Measurements from ENCODE around the gene RBMX2.
"Not testable (repeated sequence)": the region's sequence is repeated elsewhere in the genome, so short reads cannot be mapped to it uniquely, and the experiment has no call there.

Gene RBMX2, protein sequence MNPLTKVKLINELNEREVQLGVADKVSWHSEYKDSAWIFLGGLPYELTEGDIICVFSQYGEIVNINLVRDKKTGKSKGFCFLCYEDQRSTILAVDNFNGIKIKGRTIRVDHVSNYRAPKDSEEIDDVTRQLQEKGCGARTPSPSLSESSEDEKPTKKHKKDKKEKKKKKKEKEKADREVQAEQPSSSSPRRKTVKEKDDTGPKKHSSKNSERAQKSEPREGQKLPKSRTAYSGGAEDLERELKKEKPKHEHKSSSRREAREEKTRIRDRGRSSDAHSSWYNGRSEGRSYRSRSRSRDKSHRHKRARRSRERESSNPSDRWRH

DNA sequence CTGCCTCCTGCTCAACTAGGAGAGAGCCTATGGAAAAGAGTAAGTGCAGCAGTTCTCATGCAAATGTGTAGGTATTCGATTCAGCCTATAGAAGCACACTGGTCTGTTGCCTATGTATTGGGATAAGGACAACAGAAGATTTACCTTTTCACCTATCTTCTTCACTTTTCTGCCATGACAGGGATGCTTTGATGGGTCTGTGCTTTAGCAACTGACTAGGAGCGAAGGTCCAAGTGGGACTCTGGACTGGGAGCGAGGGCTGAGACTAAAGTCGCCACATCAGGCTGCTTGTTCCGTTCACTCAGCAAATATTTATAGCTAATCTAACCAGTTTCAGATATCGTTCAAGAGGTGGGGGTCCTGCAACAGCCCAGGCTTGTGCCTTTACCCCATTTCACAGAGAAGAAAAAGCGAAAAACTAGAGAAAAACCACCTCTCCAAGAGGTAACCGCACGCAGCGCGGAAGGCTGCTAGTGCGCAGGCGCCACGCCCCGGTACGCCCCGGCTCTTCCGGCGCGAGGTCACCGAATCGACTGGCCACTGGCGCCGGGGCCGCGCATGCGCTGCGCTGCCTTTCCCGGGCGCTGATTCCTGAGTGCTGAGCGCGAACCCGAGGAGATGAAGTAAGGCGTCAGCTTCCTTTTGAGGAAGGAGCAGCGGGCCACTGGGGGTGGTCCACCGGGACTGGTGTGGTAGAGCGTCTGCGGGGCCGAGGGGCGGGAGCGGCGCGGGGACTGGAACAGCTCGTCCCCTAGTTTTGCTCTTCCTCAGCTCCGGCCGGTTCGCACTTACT, at the start of gene RBMX2:
TSS of gene RBMX2 (plus strand) at position 573 of the 793 bp plus-strand sequence. CDS start at position 619, 46 bp downstream.
- DNase-seq (ENCODE audit: low read depth): peak; percentile 67
- peak within 1 kb of the TSS; percentile 74 for H3K4me3 ChIP-seq (ENCODE audit: low read length)
- TF ChIP-seq CTCF (conservative IDR thresholded peaks at IDR 0.05; ENCODE audit: low read length): no peak

- H3K4me3 ChIP-seq (ENCODE audit: low read length); DNase-seq (ENCODE audit: low read depth): not testable (repeated sequence)
Observed at GRCh38 chrX:130352050-130352449, 49.7 kb upstream of the RBMX2 start.

GRCh38 chrX:130376077-130376476, 25.7 kb upstream of the RBMX2 start:
- TF ChIP-seq CTCF (conservative IDR thresholded peaks at IDR 0.05; ENCODE audit: low read length): no peak
- DNase-seq (ENCODE audit: low read depth): no peak
- no peak overlapping the region for H3K4me3 ChIP-seq (ENCODE audit: low read length)

- TF ChIP-seq CTCF (conservative IDR thresholded peaks at IDR 0.05; ENCODE audit: low read length): no peak
- DNase-seq (ENCODE audit: low read depth): no peak
- H3K4me3 ChIP-seq (ENCODE audit: low read length): no peak overlapping the region
Observed at GRCh38 chrX:130378024-130378669, 23.6 kb upstream of the RBMX2 start.

GRCh38 chrX:130385520-130385919, 16.3 kb upstream of the RBMX2 start, which contains the start of gene GPR119:
TSS of gene GPR119 (minus strand) at chrX:130385674. CDS start at chrX:130385447, 227 bp downstream.
- no peak for DNase-seq (ENCODE audit: low read depth)
- H3K4me3 ChIP-seq (ENCODE audit: low read length): no peak within 1 kb of the TSS
- no peak for TF ChIP-seq CTCF (conservative IDR thresholded peaks at IDR 0.05; ENCODE audit: low read length)

- no peak for DNase-seq (ENCODE audit: low read depth)
- H3K4me3 ChIP-seq (ENCODE audit: low read length): no peak overlapping the region
- TF ChIP-seq CTCF (conservative IDR thresholded peaks at IDR 0.05; ENCODE audit: low read length): no peak
Observed at GRCh38 chrX:130386408-130386808, 15.4 kb upstream of the RBMX2 start.

GRCh38 chrX:130393451-130394074, 8.2 kb upstream of the RBMX2 start:
- H3K4me3 ChIP-seq (ENCODE audit: low read length): no peak overlapping the region
- TF ChIP-seq CTCF (conservative IDR thresholded peaks at IDR 0.05; ENCODE audit: low read length): peak; percentile 82
- peak; percentile 62 for DNase-seq (ENCODE audit: low read depth)
